Adrenal gland (tissue), 12 donors: ENCODE data around the gene FGD5. TPM values are rescaled to one million over a fixed set of nuclear protein-coding genes. Genes with fewer than 3 reads are reported as not detected.

ENCODE experiments used
- DNase-seq, 7 donors: peaks; one replicate each; pipeline ENCODE4 v3.0.0-alpha.2; 2019 to 2020
- H3K27ac ChIP-seq, 5 donors: fragments of 200-600 bp; sonication (generic) in 4 of 5; 1 replicate in 3 of 5; 2 replicates in 2 of 5; pipeline versions ENCODE4 v1.5.1 to v1.8.0; 2016 to 2020; ENCODE audit warnings: mild to moderate bottlenecking in 1 of 5
- H3K27me3 ChIP-seq: fragments of 200-600 bp; 2 replicates; pipeline ENCODE4 v1.8.0; 2021
- H3K36me3 ChIP-seq, 2 donors: fragments of 200-600 bp; replicated peaks in 1 of 2; 1 replicate in 1 of 2; 2 replicates in 1 of 2; pipeline versions ENCODE4 v1.5.1 to v1.8.0; 2018 to 2022
- H3K4me1 ChIP-seq, 2 donors: fragments of 200-600 bp; replicated peaks in 1 of 2; 1 replicate in 1 of 2; 2 replicates in 1 of 2; pipeline versions ENCODE4 v1.5.1 to v1.8.0; 2018 to 2021
- H3K4me3 ChIP-seq, 4 donors: fragments of 200-600 bp; sonication (generic) in 3 of 4; one replicate each; pipeline ENCODE4 v1.5.1; 2016 to 2018
- H3K9me3 ChIP-seq, 3 donors: fragments of 200-600 bp; sonication (generic) in 1 of 3; replicated peaks in 1 of 3; 1 replicate in 2 of 3; 2 replicates in 1 of 3; pipeline versions ENCODE4 v1.5.1 to v1.8.0; 2016 to 2021
- CTCF ChIP-seq, 6 experiments: fragments of 450-650 bp in 4 of 6; fragments of 200-600 bp in 2 of 6; sonication (generic) in 1 of 6; IDR thresholded peaks; 1 replicate in 5 of 6; 2 replicates in 1 of 6; pipeline versions ENCODE4 v1.5.1 to v1.8.0; 2016 to 2021; ENCODE audit warnings: antibody characterized with exemption in 6 of 6, mild to moderate bottlenecking in 2 of 6, moderate library complexity in 1 of 6
- POLR2A ChIP-seq, 2 donors: fragments of 450-650 bp; IDR thresholded peaks; one replicate each; pipeline ENCODE4 v1.6.1; 2017; ENCODE audit warnings: antibody characterized with exemption in 2 of 2, mild to moderate bottlenecking in 2 of 2, moderate library complexity in 1 of 2
- WGBS, 4 donors: extraction: QIAGEN DNeasy Blood & Tissue Kit in 2 of 4; methylation state at CpG; one replicate each; pipeline versions ENCODE4 v1.1.5 to v1.1.7; 2013 to 2017; 5-methylcytosine and 5-hydroxymethylcytosine counted together
- intact Hi-C, 2 donors: fragments of 100-400 bp; cut with DNase I; formaldehyde crosslinking; loops; one replicate each; pipeline versions ENCODE4 v1.14.1 to v1.15.0; 2022 to 2023
- polyA plus RNA-seq, 3 donors: library from polyadenylated mRNA; stranded (reverse); fragments of 200-250 nt in 2 of 3; fragments of 350-450 nt in 1 of 3; fragmentation: Illumina TruSeq in 1 of 3; extraction: RNeasy Lipid Tissue Mini Kit (QIAGEN cat#74804) in 1 of 3; gene quantifications; one replicate each; pipeline ENCODE4 v1.2.3, GENCODE V29; 2013 to 2014
- total RNA-seq, 9 donors: library from RNA; depleted of rRNA in 4 of 9; stranded (reverse); fragments of >200 nt in 4 of 9; fragments of 120-200 nt in 1 of 9; fragmentation: NEBNext Ultra II Directional in 1 of 9; extraction: Animal tissue kit (Norgen Biotek cat#: 25700) in 1 of 9; gene quantifications; one replicate each; pipeline versions ENCODE4 v1.1.0 to v1.2.4, GENCODE V29; 2013 to 2023
- donor health status: healthy with polysubstance abuse.
- donor health status: Bipolar disorder and iron deficiency.
- donor health status: DM: yes; HTN: yes; CAD: no.
- donor health status: DM: no; HTN: no; CAD: no.
- donor health status: DM: no; HTN: no; CAD: no.
- donor health status: DM: yes; HTN: yes; CAD: no.

FGD5 gene
- total and polyA plus RNA-seq, 12 donors, result 4.9 to 21.4 (median 11.2) TPM

- 85 to 92% (median 89%) methylated on average over 9 to 15 of the region's 15 CpGs for WGBS, 4 donors
- peaks cover 0 to 34% of the 10 kb centered on the region in 2 donors for H3K4me1 ChIP-seq
- DNase-seq, result no peak
- TF ChIP-seq CTCF (IDR thresholded peaks at IDR 0.05) (no peak), POLR2A (IDR thresholded peaks at IDR 0.05) (no peak)
- no peak overlapping the region for H3K27ac ChIP-seq
- no peaks in the 10 kb centered on the region for H3K36me3 ChIP-seq
- intact Hi-C loops, result no loop called here
- H3K4me3 ChIP-seq, result no peak overlapping the region
- no peaks in the 10 kb centered on the region for H3K27me3 ChIP-seq
- H3K9me3 ChIP-seq, result no peaks in the 10 kb centered on the region
Observed at GRCh38 chr3:14834807-14835466, 16.2 kb downstream of the FGD5 start.

GRCh38 chr3:14836049-14836468 is 17.3 kb downstream of the FGD5 start:
- DNase-seq, result peak in 6 of 7 donors; percentile 43 to 78 (median 58)
- TF ChIP-seq CTCF (IDR thresholded peaks at IDR 0.05) (no peak), POLR2A (IDR thresholded peaks at IDR 0.05) (no peak)
- no peak overlapping the region for H3K4me3 ChIP-seq
- no peaks in the 10 kb centered on the region for H3K9me3 ChIP-seq
- H3K4me1 ChIP-seq, result peaks cover 0 to 29% of the 10 kb centered on the region in 2 donors
- peak overlapping the region in 1 of 5 donors; percentile 44 for H3K27ac ChIP-seq
- intact Hi-C loops, result no loop called here
- no peaks in the 10 kb centered on the region for H3K36me3 ChIP-seq
- 55 to 70% (median 64%) methylated on average over 7 to 9 of the region's 9 CpGs for WGBS, 4 donors
- H3K27me3 ChIP-seq, result no peaks in the 10 kb centered on the region

GRCh38 chr3:14837186-14837877 is 18.6 kb downstream of the FGD5 start:
- TF ChIP-seq POLR2A (IDR thresholded peaks at IDR 0.05), result no peak
- TF ChIP-seq CTCF (IDR thresholded peaks at IDR 0.05), result no peak
- DNase-seq, result no peak
- Histone ChIP-seq H3K27ac (peak overlapping the region in 2 of 5 donors; percentile 26 to 30), H3K9me3 (no peaks in the 10 kb centered on the region), H3K36me3 (no peaks in the 10 kb centered on the region), H3K4me1 (peaks cover 0 to 29% of the 10 kb centered on the region in 2 donors), H3K27me3 (no peaks in the 10 kb centered on the region), H3K4me3 (no peak overlapping the region)
- 69 to 78% (median 75%) methylated on average over 15 of the region's 15 CpGs for WGBS, 4 donors
- intact Hi-C loops, result no loop called here

GRCh38 chr3:14837878-14838258 is 19.1 kb downstream of the FGD5 start:
- peak in 2 of 7 donors; percentile 28 to 32 for DNase-seq
- Histone ChIP-seq H3K27me3 (no peaks in the 10 kb centered on the region), H3K9me3 (no peaks in the 10 kb centered on the region), H3K27ac (peak overlapping the region in 2 of 5 donors; percentile 26 to 30), H3K36me3 (no peaks in the 10 kb centered on the region), H3K4me1 (peaks cover 0 to 29% of the 10 kb centered on the region in 2 donors), H3K4me3 (no peak overlapping the region)
- intact Hi-C loops, result no loop called here
- 37 to 48% (median 44%) methylated on average over 5 of the region's 5 CpGs for WGBS, 4 donors
- TF ChIP-seq POLR2A (IDR thresholded peaks at IDR 0.05) (no peak), CTCF (IDR thresholded peaks at IDR 0.05) (no peak)
